Left ventricle myocardium inferior (tissue), 1 donor: Measurements from ENCODE around the gene GPR183. TPM values are rescaled to one million over a fixed set of nuclear protein-coding genes. Genes with fewer than 3 reads are reported as not detected.

Experiments used
- DNase-seq: peaks from one replicate; pipeline ENCODE4 v3.0.0-alpha.2; 2020
- H3K27ac ChIP-seq: fragments of 200-600 bp; replicated peaks from 2 replicates; pipeline ENCODE4 v1.8.0; 2021
- H3K27me3 ChIP-seq: fragments of 200-600 bp; 2 replicates; pipeline ENCODE4 v1.8.0; 2021; ENCODE audit warnings: low read depth
- H3K36me3 ChIP-seq: fragments of 200-600 bp; 2 replicates; pipeline ENCODE4 v1.8.0; 2021
- H3K4me1 ChIP-seq: fragments of 200-600 bp; 2 replicates; pipeline ENCODE4 v1.8.0; 2021
- H3K4me3 ChIP-seq: fragments of 200-600 bp; 2 replicates; pipeline ENCODE4 v1.8.0; 2021; ENCODE audit warnings: mild to moderate bottlenecking, moderate library complexity
- H3K9me3 ChIP-seq: fragments of 200-600 bp; replicated peaks from 2 replicates; pipeline ENCODE4 v1.8.0; 2021
- intact Hi-C: fragments of 100-400 bp; cut with micrococcal nuclease; formaldehyde crosslinking; loops from one replicate; pipeline ENCODE4 v1.11.0; 2022
- total RNA-seq: library from RNA; stranded (reverse); fragmentation: NEBNext Ultra II Directional; extraction: Animal tissue kit (Norgen Biotek cat#: 25700); gene quantifications from one replicate; pipeline ENCODE4 v1.2.1, GENCODE V29; 2021
- TF ChIP-seq, protein P1 (sequence below): fragments of 200-600 bp; IDR thresholded peaks from 2 replicates; pipeline ENCODE4 v1.8.0; 2021; ENCODE audit warnings: antibody characterized with exemption, mild to moderate bottlenecking, borderline replicate concordance
- donor health status: DM: no; HTN: yes; CAD: no; lungs with severe emphysema.

The GPR183 gene
- total RNA-seq, 1 donor from 2014 or later: 1.7 TPM

DNA sequence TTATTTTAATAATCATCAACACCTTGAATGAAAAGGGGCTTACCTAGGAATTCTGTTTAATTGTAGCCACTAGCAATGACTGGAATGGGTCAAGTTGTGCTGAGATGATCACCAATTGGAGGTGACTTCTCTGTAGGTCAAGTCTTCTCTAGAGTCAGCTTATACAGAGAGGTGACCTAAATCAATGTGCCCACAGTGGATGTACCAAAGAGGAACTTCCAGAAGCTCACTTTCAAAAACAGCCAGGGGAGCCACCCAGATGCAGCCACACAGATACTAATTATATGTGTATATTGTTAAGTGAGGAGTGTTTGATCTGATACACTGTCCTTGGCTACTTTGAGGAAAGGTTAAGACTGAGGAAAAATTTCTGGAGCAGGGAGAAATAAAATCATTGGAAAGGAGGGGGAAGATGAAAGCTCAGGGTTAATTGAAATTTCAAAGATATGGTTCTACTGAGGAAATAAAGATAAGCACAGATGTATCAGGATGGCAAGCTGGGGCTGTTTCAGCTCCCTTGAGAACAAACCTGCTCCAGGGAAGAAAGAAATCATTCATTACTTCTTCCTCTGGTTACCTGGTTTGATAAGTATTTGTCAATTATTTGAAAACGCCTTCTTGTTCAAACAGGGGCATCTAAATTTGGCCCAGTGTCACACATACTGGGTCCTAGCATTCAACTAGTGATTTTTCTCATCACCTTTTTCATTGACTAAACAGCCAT lies 5.1 kb downstream of the GPR183 start:
- Histone ChIP-seq H3K4me1 (peaks cover 5% of the 10 kb centered on the region), H3K9me3 (no peaks in the 10 kb centered on the region), H3K4me3 (no peak overlapping the region), H3K27me3 (no peaks in the 10 kb centered on the region), H3K27ac (no peak overlapping the region), H3K36me3 (no peaks in the 10 kb centered on the region)
- TF ChIP-seq, protein P1, sequence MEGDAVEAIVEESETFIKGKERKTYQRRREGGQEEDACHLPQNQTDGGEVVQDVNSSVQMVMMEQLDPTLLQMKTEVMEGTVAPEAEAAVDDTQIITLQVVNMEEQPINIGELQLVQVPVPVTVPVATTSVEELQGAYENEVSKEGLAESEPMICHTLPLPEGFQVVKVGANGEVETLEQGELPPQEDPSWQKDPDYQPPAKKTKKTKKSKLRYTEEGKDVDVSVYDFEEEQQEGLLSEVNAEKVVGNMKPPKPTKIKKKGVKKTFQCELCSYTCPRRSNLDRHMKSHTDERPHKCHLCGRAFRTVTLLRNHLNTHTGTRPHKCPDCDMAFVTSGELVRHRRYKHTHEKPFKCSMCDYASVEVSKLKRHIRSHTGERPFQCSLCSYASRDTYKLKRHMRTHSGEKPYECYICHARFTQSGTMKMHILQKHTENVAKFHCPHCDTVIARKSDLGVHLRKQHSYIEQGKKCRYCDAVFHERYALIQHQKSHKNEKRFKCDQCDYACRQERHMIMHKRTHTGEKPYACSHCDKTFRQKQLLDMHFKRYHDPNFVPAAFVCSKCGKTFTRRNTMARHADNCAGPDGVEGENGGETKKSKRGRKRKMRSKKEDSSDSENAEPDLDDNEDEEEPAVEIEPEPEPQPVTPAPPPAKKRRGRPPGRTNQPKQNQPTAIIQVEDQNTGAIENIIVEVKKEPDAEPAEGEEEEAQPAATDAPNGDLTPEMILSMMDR: no peak
- no peak for DNase-seq
- intact Hi-C loops: no loop called here

GRCh38 chr13:99301056-99301838 lies 6.0 kb downstream of the GPR183 start:
- DNase-seq: no peak
- TF ChIP-seq, protein P1: no peak
- no peaks in the 10 kb centered on the region for H3K9me3 ChIP-seq
- no peaks in the 10 kb centered on the region for H3K27me3 ChIP-seq
- H3K4me3 ChIP-seq: no peak overlapping the region
- H3K4me1 ChIP-seq: no peaks in the 10 kb centered on the region
- H3K36me3 ChIP-seq: no peaks in the 10 kb centered on the region
- H3K27ac ChIP-seq: no peak overlapping the region
- intact Hi-C loops: no loop called here

DNA sequence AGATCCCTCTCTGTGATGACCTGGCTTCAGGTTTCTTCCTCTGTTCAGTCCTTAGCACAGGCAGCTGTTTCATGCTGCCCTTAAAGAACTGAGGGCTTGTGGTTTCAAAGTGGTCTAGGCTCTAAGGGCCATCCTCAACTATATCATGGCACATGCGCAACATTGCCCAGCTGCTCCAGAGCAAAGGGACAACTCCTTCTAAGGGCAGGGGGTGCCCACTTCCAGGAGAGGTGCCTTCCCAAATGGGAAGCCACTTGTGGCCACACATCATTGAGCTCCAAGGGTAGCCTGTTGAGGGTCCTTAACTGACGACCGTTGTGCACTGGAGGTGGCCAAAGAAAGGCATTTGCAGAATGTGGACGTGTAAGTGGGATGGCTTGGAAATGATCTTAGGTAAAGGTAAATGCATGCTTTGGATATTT lies 7.3 kb downstream of the GPR183 start:
- no peaks in the 10 kb centered on the region for H3K9me3 ChIP-seq
- no peak for DNase-seq
- peaks cover 4% of the 10 kb centered on the region for H3K36me3 ChIP-seq
- intact Hi-C loops: no loop called here
- TF ChIP-seq, protein P1: no peak
- H3K4me3 ChIP-seq: no peak overlapping the region
- no peaks in the 10 kb centered on the region for H3K27me3 ChIP-seq
- no peak overlapping the region for H3K27ac ChIP-seq
- no peaks in the 10 kb centered on the region for H3K4me1 ChIP-seq

DNA sequence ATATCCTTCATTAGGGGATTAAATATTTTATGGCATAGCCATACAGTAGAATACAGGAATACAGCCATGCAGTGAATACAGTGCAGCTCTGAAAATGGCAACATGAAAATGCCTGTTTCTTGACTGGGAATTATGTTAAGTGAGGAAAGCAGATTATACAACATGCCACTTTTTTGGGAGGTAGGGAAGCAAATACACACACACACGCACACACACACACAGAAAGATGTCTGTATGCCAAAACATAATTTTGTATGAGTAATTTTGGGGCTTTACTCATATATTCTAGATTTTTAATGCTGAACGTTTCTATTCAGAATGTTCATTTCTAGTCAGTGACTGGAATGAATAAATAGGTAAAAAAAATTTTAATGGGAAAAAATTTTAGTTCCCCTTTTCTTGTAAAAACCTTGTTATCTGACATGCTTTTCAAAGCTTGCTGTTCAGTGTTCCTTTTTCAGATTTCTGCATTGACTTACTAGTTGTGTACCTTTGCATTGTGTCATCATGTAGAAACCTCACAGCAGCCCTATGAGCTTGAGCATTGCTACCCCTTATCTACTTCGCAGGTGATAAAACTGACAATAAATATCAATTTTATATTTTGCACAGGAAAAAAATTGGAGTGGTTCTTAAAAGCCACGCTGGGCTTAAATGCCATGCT lies 7.8 kb downstream of the GPR183 start:
- H3K9me3 ChIP-seq: no peaks in the 10 kb centered on the region
- H3K36me3 ChIP-seq: peaks cover 4% of the 10 kb centered on the region
- no peak overlapping the region for H3K27ac ChIP-seq
- H3K4me3 ChIP-seq: no peak overlapping the region
- no peaks in the 10 kb centered on the region for H3K4me1 ChIP-seq
- intact Hi-C loops: no loop called here
- TF ChIP-seq, protein P1: no peak
- DNase-seq: no peak
- no peaks in the 10 kb centered on the region for H3K27me3 ChIP-seq

DNA sequence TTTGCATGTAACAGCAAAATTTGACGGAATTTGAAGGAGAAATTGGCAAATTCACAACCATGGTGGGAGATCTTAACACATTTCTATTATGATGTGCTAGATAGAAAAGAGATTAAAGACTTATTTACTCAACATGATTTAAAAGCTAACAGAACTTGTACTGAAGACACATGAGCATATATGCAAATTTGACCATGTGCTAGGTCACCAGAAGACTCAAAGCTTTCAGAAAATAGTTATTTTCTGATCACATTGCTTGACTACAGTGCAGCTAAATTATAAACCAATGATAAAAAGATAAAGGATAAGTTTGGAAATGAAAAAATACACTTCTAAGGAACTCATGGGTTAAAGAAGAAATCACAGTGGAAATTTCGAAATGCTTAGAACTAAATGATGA lies 9.1 kb downstream of the GPR183 start:
- Histone ChIP-seq H3K27me3 (no peaks in the 10 kb centered on the region), H3K36me3 (peaks cover 4% of the 10 kb centered on the region), H3K9me3 (no peaks in the 10 kb centered on the region), H3K4me3 (no peak overlapping the region), H3K27ac (no peak overlapping the region), H3K4me1 (no peaks in the 10 kb centered on the region)
- DNase-seq: no peak
- intact Hi-C loops: no loop called here
- TF ChIP-seq, protein P1: no peak
